IPS-NIHi7 (cell line): Measurements from ENCODE around the gene SAMD10.
"Not testable (repeated sequence)": the region's sequence is repeated elsewhere in the genome, so short reads cannot be mapped to it uniquely, and the experiment has no call there.

Experiments used
- DNase-seq: peaks from one replicate; pipeline ENCODE4 v3.0.0; 2012; ENCODE audit warnings: mixed read lengths; ENCODE audit errors: extremely low spot score

Gene SAMD10

GRCh38 chr20:63968928-63969760 lies 10.3 kb downstream of the SAMD10 start:
- DNase-seq: peak; percentile 35

GRCh38 chr20:63968136-63968927 lies 11.1 kb downstream of the SAMD10 start:
- DNase-seq: no peak

GRCh38 chr20:63967330-63968135 lies 11.9 kb downstream of the SAMD10 start:
- DNase-seq: no peak

- DNase-seq: no peak
Measured at GRCh38 chr20:63966944-63967322, 12.5 kb downstream of the SAMD10 start.

GRCh38 chr20:63966172-63966943 lies 13.1 kb downstream of the SAMD10 start:
- DNase-seq: no peak

GRCh38 chr20:63964412-63964811 lies 15.0 kb downstream of the SAMD10 start:
- DNase-seq: no peak

- no peak for DNase-seq
Measured at GRCh38 chr20:63963784-63964301, 15.6 kb downstream of the SAMD10 start.

GRCh38 chr20:63963348-63963741 lies 16.1 kb downstream of the SAMD10 start:
- no peak for DNase-seq

GRCh38 chr20:63962426-63963347 lies 16.8 kb downstream of the SAMD10 start:
- DNase-seq: no peak

GRCh38 chr20:63961664-63962425 lies 17.6 kb downstream of the SAMD10 start:
- no peak for DNase-seq

GRCh38 chr20:63960654-63961621 lies 18.5 kb downstream of the SAMD10 start:
- DNase-seq: not testable (repeated sequence)

- DNase-seq: no peak
Measured at GRCh38 chr20:63959699-63960075, 19.8 kb downstream of the SAMD10 start.

- no peak for DNase-seq
Measured at GRCh38 chr20:63958964-63959698, 20.3 kb downstream of the SAMD10 start.

- DNase-seq: no peak
Measured at GRCh38 chr20:63958471-63958870, 21.0 kb downstream of the SAMD10 start.

- DNase-seq: peak; percentile 84
Measured at GRCh38 chr20:63957690-63958441, 21.6 kb downstream of the SAMD10 start.

GRCh38 chr20:63957004-63957689 lies 22.3 kb downstream of the SAMD10 start:
- DNase-seq: peak; percentile 80
